ENCODE measurements around the gene PRR35. TPM values are rescaled to one million over a fixed set of nuclear protein-coding genes. Genes with fewer than 3 reads are reported as not detected.

PRR35 gene
- total and polyA plus RNA-seq, 3 donors from 2014 or later: 1.7 to 7.2 (median 5.0) TPM

- TF ChIP-seq CTCF (IDR thresholded peaks at IDR 0.05) (no peak), POLR2A (IDR thresholded peaks at IDR 0.05) (no peak)
- Histone ChIP-seq H3K4me1 (peaks cover 26% of the 10 kb centered on the region), H3K9me3 (no peaks in the 10 kb centered on the region), H3K4me3 (no peak overlapping the region), H3K27ac (no peak overlapping the region), H3K36me3 (ENCODE audit: low read depth, missing control alignments) (no peaks in the 10 kb centered on the region), H3K27me3 (no peaks in the 10 kb centered on the region)
- no peak for DNase-seq
- intact Hi-C loops (cut with DNase I; ENCODE audit: low total_unique reads): no loop called here
- 90 to 93% methylated on average over 8 of the region's 8 CpGs for WGBS, 2 donors
Observed at GRCh38 chr16:525123-525519, 35.1 kb upstream of the PRR35 start.

GRCh38 chr16:525520-526180 is 34.5 kb upstream of the PRR35 start:
- peaks cover 26% of the 10 kb centered on the region for H3K4me1 ChIP-seq

GRCh38 chr16:526181-527014 is 33.8 kb upstream of the PRR35 start:
- H3K9me3 ChIP-seq: no peaks in the 10 kb centered on the region
- H3K4me3 ChIP-seq: peak overlapping the region; percentile 67 to 76
- no peaks in the 10 kb centered on the region for H3K36me3 ChIP-seq (ENCODE audit: low read depth, missing control alignments)
- H3K27me3 ChIP-seq: no peaks in the 10 kb centered on the region
- peak; percentile 61 for DNase-seq
- H3K4me1 ChIP-seq: peaks cover 26% of the 10 kb centered on the region
- WGBS, 2 donors: 5 to 34% methylated on average over 3 to 18 of the region's 26 CpGs
- TF ChIP-seq CTCF (IDR thresholded peaks at IDR 0.05) (no peak), POLR2A (IDR thresholded peaks at IDR 0.05) (no peak)
- H3K27ac ChIP-seq: peak overlapping the region; percentile 98 to 99
- intact Hi-C loops (cut with DNase I; ENCODE audit: low total_unique reads): no loop called here

More at GRCh38 chr16:525520-526180, 34.5 kb upstream of the PRR35 start:
- Histone ChIP-seq H3K27me3 (no peaks in the 10 kb centered on the region), H3K9me3 (no peaks in the 10 kb centered on the region), H3K27ac (peak overlapping the region in 1 of 2 donors; percentile 98), H3K4me3 (peak overlapping the region in 1 of 2 donors; percentile 76), H3K36me3 (ENCODE audit: low read depth, missing control alignments) (no peaks in the 10 kb centered on the region)
- intact Hi-C loops (cut with DNase I; ENCODE audit: low total_unique reads): no loop called here
- TF ChIP-seq POLR2A (IDR thresholded peaks at IDR 0.05) (no peak), CTCF (IDR thresholded peaks at IDR 0.05) (no peak)
- 70 to 81% methylated on average over 13 of the region's 13 CpGs for WGBS, 2 donors
- DNase-seq: no peak

GRCh38 chr16:527015-527903 is 32.9 kb upstream of the PRR35 start, which contains the start of gene CAPN15:
Gene CAPN15 (plus strand): TSS chr16:527712. CDS start chr16:546839, 19,127 bp downstream.
- DNase-seq: peak; percentile 88
- intact Hi-C loops (cut with DNase I; ENCODE audit: low total_unique reads): no loop called here
- Histone ChIP-seq H3K4me1 (peaks cover 26% of the 10 kb centered on the region), H3K27ac (peak within 1 kb of the TSS; percentile 98 to 99), H3K9me3 (no peaks in the 10 kb centered on the region), H3K36me3 (ENCODE audit: low read depth, missing control alignments) (no peaks in the 10 kb centered on the region), H3K27me3 (no peaks in the 10 kb centered on the region), H3K4me3 (peak within 1 kb of the TSS; percentile 67 to 76)
- peak; percentile 42 for TF ChIP-seq POLR2A (IDR thresholded peaks at IDR 0.05)
- peak in 2 of 3 experiments; percentile 45 to 46 for TF ChIP-seq CTCF (IDR thresholded peaks at IDR 0.05)
- WGBS, 2 donors: 0% methylated on average over 43 of the region's 129 CpGs; no CpG with 5 or more reads in 1 of the 2 donors
